Nephron progenitor cell (in vitro differentiated cells): ENCODE data around the gene CACNA1C.

ENCODE experiments used
- DNase-seq: peaks from one replicate; pipeline ENCODE4 v3.0.0; 2021
- H3K27ac Mint-ChIP-seq: 2 replicates; pipeline ENCODE4 v1.8.0; 2021; ENCODE audit warnings: mild to moderate bottlenecking, moderate library complexity, mixed read lengths
- H3K27me3 Mint-ChIP-seq: 2 replicates; pipeline ENCODE4 v1.8.0; 2021; ENCODE audit warnings: mild to moderate bottlenecking, low read depth, mixed read lengths; ENCODE audit not compliant: poor library complexity
- H3K36me3 Mint-ChIP-seq: 2 replicates; pipeline ENCODE4 v1.8.0; 2021; ENCODE audit warnings: low read depth, mixed read lengths
- H3K4me1 Mint-ChIP-seq: 2 replicates; pipeline ENCODE4 v1.8.0; 2021; ENCODE audit warnings: mixed read lengths
- H3K4me3 Mint-ChIP-seq: 2 replicates; pipeline ENCODE4 v1.8.0; 2021; ENCODE audit warnings: mild to moderate bottlenecking, moderate library complexity, mixed read lengths
- H3K9me3 Mint-ChIP-seq: 2 replicates; pipeline ENCODE4 v1.8.0; 2021; ENCODE audit warnings: mild to moderate bottlenecking, moderate library complexity, mixed read lengths
- TF ChIP-seq, protein P1 (sequence below): fragments of 200-600 bp; sonication (generic); IDR thresholded peaks from 2 replicates; pipeline ENCODE4 v1.5.0; 2021; ENCODE audit warnings: antibody characterized with exemption

Gene CACNA1C

DNA sequence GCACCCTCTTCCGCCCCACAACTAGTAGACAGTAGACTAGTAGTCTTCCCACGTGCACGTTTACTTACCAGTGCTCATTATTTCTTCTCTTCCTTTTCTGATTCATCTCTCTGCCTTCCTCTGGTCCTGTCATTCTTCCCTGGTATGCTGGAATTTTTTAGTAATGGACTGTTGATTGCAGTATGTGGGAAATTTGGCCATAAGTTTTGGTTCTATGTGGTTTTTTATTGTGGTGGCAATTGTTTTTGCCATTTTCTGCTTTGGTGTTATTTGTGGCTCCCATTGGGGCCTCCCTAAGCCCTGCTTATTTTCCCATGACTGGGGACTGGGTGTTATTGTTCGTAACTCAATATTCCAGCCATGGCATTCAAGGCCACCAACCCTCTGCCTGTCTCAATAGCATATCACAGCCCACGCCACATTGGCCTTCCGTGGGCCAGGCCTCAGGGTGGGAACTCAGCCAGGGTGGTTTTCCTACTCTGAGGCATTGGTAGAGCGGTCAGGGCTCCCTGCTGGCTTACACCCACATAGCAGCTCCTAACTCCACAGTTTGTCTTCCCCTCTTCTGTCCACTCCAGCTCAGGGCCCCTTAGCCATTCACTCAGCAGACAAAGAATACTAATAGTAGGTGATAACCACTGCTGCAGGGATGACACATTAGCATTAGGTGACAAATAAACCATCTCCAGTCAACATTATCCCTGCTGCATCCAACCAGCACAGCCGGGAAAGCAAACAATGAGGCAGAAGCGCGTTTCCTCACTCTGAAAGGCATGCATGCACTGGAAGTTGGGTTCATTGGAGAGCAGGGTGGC lies 321.5 kb downstream of the CACNA1C start:
- H3K36me3 Mint-ChIP-seq, result no peaks in the 10 kb centered on the region
- H3K27me3 Mint-ChIP-seq, result peaks cover 3% of the 10 kb centered on the region
- no peaks in the 10 kb centered on the region for H3K9me3 Mint-ChIP-seq
- TF ChIP-seq, protein P1, sequence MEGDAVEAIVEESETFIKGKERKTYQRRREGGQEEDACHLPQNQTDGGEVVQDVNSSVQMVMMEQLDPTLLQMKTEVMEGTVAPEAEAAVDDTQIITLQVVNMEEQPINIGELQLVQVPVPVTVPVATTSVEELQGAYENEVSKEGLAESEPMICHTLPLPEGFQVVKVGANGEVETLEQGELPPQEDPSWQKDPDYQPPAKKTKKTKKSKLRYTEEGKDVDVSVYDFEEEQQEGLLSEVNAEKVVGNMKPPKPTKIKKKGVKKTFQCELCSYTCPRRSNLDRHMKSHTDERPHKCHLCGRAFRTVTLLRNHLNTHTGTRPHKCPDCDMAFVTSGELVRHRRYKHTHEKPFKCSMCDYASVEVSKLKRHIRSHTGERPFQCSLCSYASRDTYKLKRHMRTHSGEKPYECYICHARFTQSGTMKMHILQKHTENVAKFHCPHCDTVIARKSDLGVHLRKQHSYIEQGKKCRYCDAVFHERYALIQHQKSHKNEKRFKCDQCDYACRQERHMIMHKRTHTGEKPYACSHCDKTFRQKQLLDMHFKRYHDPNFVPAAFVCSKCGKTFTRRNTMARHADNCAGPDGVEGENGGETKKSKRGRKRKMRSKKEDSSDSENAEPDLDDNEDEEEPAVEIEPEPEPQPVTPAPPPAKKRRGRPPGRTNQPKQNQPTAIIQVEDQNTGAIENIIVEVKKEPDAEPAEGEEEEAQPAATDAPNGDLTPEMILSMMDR, result no peak
- no peak for DNase-seq
- no peak overlapping the region for H3K4me3 Mint-ChIP-seq
- H3K27ac Mint-ChIP-seq, result no peak overlapping the region
- peaks cover 30% of the 10 kb centered on the region for H3K4me1 Mint-ChIP-seq

DNA sequence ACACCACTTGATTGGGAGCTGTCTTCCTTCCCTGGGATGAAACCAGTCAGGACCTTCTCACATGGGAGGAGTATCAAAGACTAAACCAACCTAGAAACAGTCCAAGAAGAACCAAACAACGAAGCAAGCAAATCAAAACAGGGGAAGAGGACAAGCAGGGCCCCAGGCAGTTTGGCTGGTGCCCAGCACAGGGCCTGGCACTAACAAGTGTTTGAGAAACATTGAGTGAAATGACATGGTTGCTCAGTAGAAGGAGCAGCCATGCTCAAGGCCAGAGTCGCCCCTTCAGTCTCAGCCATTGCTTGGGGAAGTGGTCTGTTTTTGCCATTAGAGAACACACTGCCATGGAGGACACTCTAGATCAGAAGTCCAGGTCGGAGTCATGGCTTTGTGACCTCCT lies 323.1 kb downstream of the CACNA1C start:
- TF ChIP-seq, protein P1, result no peak
- H3K27me3 Mint-ChIP-seq, result peaks cover 3% of the 10 kb centered on the region
- H3K36me3 Mint-ChIP-seq, result no peaks in the 10 kb centered on the region
- no peaks in the 10 kb centered on the region for H3K9me3 Mint-ChIP-seq
- H3K27ac Mint-ChIP-seq, result no peak overlapping the region
- DNase-seq, result no peak
- no peak overlapping the region for H3K4me3 Mint-ChIP-seq
- H3K4me1 Mint-ChIP-seq, result peaks cover 35% of the 10 kb centered on the region

DNA sequence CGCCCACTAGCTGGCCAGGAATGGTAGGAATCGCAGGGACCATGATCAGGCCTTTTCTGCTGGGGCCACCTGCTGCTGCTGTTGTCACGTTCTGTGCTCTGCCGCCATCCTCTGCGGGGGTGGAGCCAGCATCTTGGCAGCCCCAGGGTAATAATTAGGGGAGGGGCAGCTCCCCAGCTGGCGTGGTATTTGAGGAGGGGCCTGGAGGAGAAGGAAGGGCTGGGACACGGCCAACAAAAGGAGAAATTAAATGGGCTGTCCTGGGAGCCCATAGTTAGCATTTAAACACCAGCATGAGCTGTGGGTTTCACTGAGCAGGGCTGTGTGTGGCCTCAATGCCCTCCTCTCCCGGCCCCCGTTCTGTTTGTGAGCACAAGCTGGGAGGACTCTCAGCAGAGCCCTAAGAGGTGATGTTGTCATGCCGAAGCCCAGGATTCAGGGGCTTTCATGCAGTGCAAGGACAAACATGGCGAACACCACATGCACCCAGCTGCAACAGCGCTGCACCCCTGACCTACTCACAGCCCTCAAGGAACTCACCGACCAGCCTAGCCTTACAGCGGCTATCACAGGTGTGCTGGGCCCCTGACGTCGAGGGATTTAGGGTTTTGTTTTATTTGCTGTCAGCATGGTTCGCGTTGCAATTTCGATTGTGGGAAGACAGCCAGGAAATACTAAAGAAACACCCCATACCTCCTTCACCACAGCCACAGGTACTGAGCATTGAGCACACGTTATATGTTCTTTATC lies 324.3 kb downstream of the CACNA1C start:
- H3K36me3 Mint-ChIP-seq, result no peaks in the 10 kb centered on the region
- peaks cover 9% of the 10 kb centered on the region for H3K27me3 Mint-ChIP-seq
- no peak overlapping the region for H3K4me3 Mint-ChIP-seq
- no peaks in the 10 kb centered on the region for H3K9me3 Mint-ChIP-seq
- H3K4me1 Mint-ChIP-seq, result peaks cover 35% of the 10 kb centered on the region
- H3K27ac Mint-ChIP-seq, result no peak overlapping the region
- DNase-seq, result no peak
- TF ChIP-seq, protein P1, result no peak

DNA sequence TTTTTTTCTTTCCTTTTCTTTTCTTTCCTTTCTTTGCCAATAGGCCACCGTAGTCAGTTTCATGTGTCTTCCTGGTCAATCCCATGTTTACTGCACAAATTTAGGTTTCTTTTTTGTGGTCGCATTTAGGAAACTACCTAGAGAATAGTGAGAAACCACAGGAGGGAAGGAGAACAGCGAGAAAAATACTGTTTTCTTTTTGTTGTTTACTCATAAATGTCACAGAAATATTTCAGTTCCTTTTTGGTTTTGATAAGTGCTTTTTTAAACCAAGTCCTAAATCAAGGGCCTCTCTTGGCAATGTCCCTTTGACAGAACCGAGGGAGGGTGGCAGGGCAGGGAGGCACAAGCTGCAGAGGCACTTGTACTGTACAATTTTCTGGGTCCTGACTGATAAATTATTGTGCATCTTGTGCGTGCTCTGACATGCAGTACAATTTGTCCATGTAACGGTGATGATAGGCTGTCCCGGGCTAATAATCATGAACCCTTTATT lies 326.1 kb downstream of the CACNA1C start:
- Mint-ChIP-seq H3K27ac (no peak overlapping the region), H3K9me3 (no peaks in the 10 kb centered on the region), H3K4me1 (peaks cover 42% of the 10 kb centered on the region), H3K4me3 (no peak overlapping the region), H3K27me3 (peaks cover 15% of the 10 kb centered on the region), H3K36me3 (no peaks in the 10 kb centered on the region)
- no peak for DNase-seq
- TF ChIP-seq, protein P1, result no peak

DNA sequence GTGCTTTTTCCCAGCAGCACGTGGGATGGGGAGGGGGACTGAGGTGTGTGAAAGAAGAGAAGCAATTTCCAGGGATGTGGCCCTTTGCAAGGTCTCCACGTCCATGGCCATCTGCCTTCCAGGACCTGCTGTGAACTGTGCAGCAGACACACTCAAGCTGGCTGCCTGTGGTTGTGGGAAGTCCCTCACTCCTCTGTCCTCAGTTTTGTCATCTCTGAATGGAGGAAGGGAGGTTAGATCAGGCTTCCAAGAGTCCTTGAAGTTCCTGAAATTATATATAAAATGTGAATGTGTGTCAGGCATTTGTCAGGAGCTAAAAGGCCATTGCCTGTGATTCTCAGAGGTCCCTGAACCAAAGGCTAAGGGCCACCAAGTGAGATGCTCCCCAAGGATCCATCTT lies 328.2 kb downstream of the CACNA1C start:
- peaks cover 49% of the 10 kb centered on the region for H3K4me1 Mint-ChIP-seq
- H3K27ac Mint-ChIP-seq, result no peak overlapping the region
- TF ChIP-seq, protein P1, result no peak
- no peak for DNase-seq
- H3K9me3 Mint-ChIP-seq, result no peaks in the 10 kb centered on the region
- H3K4me3 Mint-ChIP-seq, result no peak overlapping the region
- H3K36me3 Mint-ChIP-seq, result no peaks in the 10 kb centered on the region
- H3K27me3 Mint-ChIP-seq, result peaks cover 15% of the 10 kb centered on the region
